Lower lobe of right lung (tissue), 2 donors: Measurements from ENCODE around the gene CALY. TPM values are rescaled to one million over a fixed set of nuclear protein-coding genes. Genes with fewer than 3 reads are reported as not detected.
A peak's percentile ranks its signal among the peaks of the same experiment; 100 is the strongest.

ENCODE experiments used
- ATAC-seq, 2 donors: fragments of 200-7000 bp; cut with Tn5 transposase; one replicate each; pipeline ENCODE4 v1.9.1; 2020 to 2022; ENCODE audit warnings: mild to moderate bottlenecking in 2 of 2, moderate library complexity in 2 of 2
- DNase-seq: peaks from one replicate; pipeline ENCODE4 v3.0.0-alpha.2; 2020
- H3K27ac ChIP-seq: fragments of 200-600 bp; one replicate; pipeline ENCODE4 v1.8.0; 2022
- H3K27me3 ChIP-seq: fragments of 200-600 bp; one replicate; pipeline ENCODE4 v1.8.0; 2022; ENCODE audit warnings: low read depth
- H3K36me3 ChIP-seq: fragments of 200-600 bp; one replicate; pipeline ENCODE4 v1.8.0; 2022; ENCODE audit warnings: mild to moderate bottlenecking
- H3K4me1 ChIP-seq: fragments of 200-600 bp; one replicate; pipeline ENCODE4 v1.8.0; 2022
- H3K4me3 ChIP-seq: fragments of 200-600 bp; one replicate; pipeline ENCODE4 v1.8.0; 2022; ENCODE audit warnings: mild to moderate bottlenecking
- H3K9me3 ChIP-seq: fragments of 200-600 bp; one replicate; pipeline ENCODE4 v1.8.0; 2022
- intact Hi-C: fragments of 100-400 bp; cut with DNase I; formaldehyde crosslinking; loops from one replicate; pipeline ENCODE4 v1.11.0; 2022
- total RNA-seq: library from RNA; stranded (reverse); fragmentation: NEBNext Ultra II Directional; extraction: Animal tissue kit (Norgen Biotek cat#: 25700); gene quantifications from one replicate; pipeline ENCODE4 v1.2.1, GENCODE V29; 2021
- TF ChIP-seq, protein P1 (sequence below): fragments of 200-600 bp; IDR thresholded peaks from one replicate; pipeline ENCODE4 v1.8.0; 2022; ENCODE audit warnings: antibody characterized with exemption, mild to moderate bottlenecking
- donor health status: DM: no; HTN: yes; CAD: no; lungs with severe emphysema.

CALY gene
- total RNA-seq, 1 donor from 2014 or later, result not detected

- ATAC-seq, result no peak
- TF ChIP-seq, protein P1, sequence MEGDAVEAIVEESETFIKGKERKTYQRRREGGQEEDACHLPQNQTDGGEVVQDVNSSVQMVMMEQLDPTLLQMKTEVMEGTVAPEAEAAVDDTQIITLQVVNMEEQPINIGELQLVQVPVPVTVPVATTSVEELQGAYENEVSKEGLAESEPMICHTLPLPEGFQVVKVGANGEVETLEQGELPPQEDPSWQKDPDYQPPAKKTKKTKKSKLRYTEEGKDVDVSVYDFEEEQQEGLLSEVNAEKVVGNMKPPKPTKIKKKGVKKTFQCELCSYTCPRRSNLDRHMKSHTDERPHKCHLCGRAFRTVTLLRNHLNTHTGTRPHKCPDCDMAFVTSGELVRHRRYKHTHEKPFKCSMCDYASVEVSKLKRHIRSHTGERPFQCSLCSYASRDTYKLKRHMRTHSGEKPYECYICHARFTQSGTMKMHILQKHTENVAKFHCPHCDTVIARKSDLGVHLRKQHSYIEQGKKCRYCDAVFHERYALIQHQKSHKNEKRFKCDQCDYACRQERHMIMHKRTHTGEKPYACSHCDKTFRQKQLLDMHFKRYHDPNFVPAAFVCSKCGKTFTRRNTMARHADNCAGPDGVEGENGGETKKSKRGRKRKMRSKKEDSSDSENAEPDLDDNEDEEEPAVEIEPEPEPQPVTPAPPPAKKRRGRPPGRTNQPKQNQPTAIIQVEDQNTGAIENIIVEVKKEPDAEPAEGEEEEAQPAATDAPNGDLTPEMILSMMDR, result no peak
- no peak overlapping the region for H3K4me3 ChIP-seq
- H3K4me1 ChIP-seq, result peaks cover 12% of the 10 kb centered on the region
- intact Hi-C loops, result no loop called here
- DNase-seq, result no peak
- no peak overlapping the region for H3K27ac ChIP-seq
- H3K9me3 ChIP-seq, result no peaks in the 10 kb centered on the region
- peaks cover 83% of the 10 kb centered on the region for H3K36me3 ChIP-seq
- H3K27me3 ChIP-seq, result no peaks in the 10 kb centered on the region
Measured at GRCh38 chr10:133282846-133283390, 53.8 kb downstream of the CALY start.

GRCh38 chr10:133281628-133282372 is 54.9 kb downstream of the CALY start:
- intact Hi-C loops, result no loop called here
- H3K27ac ChIP-seq, result no peak overlapping the region
- peaks cover 73% of the 10 kb centered on the region for H3K36me3 ChIP-seq

GRCh38 chr10:133281084-133281483 is 55.6 kb downstream of the CALY start:
- H3K4me3 ChIP-seq, result no peak overlapping the region
- intact Hi-C loops, result no loop called here
- peaks cover 30% of the 10 kb centered on the region for H3K4me1 ChIP-seq
- DNase-seq (no peak), ATAC-seq (no peak)
- no peak overlapping the region for H3K27ac ChIP-seq
- H3K27me3 ChIP-seq, result peaks cover 9% of the 10 kb centered on the region
- TF ChIP-seq, protein P1, result no peak
- no peaks in the 10 kb centered on the region for H3K9me3 ChIP-seq
- H3K36me3 ChIP-seq, result peaks cover 66% of the 10 kb centered on the region

More at GRCh38 chr10:133281628-133282372, 54.9 kb downstream of the CALY start:
- Histone ChIP-seq H3K4me3 (no peak overlapping the region), H3K9me3 (no peaks in the 10 kb centered on the region), H3K4me1 (peaks cover 23% of the 10 kb centered on the region), H3K27me3 (peaks cover 4% of the 10 kb centered on the region)
- ATAC-seq (no peak), DNase-seq (no peak)
- TF ChIP-seq, protein P1, result no peak

GRCh38 chr10:133280391-133281059 is 56.2 kb downstream of the CALY start:
- peaks cover 12% of the 10 kb centered on the region for H3K27me3 ChIP-seq
- H3K36me3 ChIP-seq, result peaks cover 60% of the 10 kb centered on the region
- TF ChIP-seq, protein P1, result no peak
- no peak overlapping the region for H3K4me3 ChIP-seq
- ATAC-seq, result no peak
- no peak for DNase-seq
- H3K4me1 ChIP-seq, result peaks cover 36% of the 10 kb centered on the region
- intact Hi-C loops, result no loop called here
- no peak overlapping the region for H3K27ac ChIP-seq
- H3K9me3 ChIP-seq, result no peaks in the 10 kb centered on the region

GRCh38 chr10:133279326-133280226 is 57.1 kb downstream of the CALY start:
- ATAC-seq (no peak), DNase-seq (no peak)
- intact Hi-C loops, result no loop called here
- Histone ChIP-seq H3K27ac (peak overlapping the region; percentile 81), H3K36me3 (peaks cover 51% of the 10 kb centered on the region), H3K4me1 (peaks cover 44% of the 10 kb centered on the region), H3K27me3 (peaks cover 18% of the 10 kb centered on the region), H3K9me3 (no peaks in the 10 kb centered on the region), H3K4me3 (no peak overlapping the region)
- TF ChIP-seq, protein P1, result no peak
